ENCODE results near the gene SNUPN. TPM values are rescaled to one million over a fixed set of nuclear protein-coding genes. Genes with fewer than 3 reads are reported as not detected.
"Not testable (repeated sequence)": the region's sequence is repeated elsewhere in the genome, so short reads cannot be mapped to it uniquely, and the experiment has no call there.

The SNUPN gene
- total RNA-seq, 1 experiment from 2014 or later = 27.9 TPM

DNA sequence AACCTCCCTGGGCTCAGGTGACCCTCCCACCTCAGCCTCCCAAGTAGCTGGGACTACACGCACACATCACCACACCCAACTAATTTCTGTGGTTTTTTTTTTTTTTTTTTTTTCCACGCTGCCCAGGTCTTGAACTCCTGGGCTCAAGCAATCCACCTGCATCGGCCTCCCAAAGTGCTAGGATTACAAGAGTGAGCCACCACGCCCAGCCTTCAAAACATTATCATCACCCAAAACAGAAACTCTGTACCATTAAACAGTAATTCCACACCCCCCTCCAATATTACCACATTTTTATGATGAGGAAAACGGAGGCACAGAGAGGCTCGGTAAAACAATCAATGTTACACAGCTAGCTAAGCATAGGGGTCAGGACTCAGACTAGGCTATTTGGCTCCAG is 10.5 kb upstream of the SNUPN start (continued):
- TF ChIP-seq STAT6 (CRISPR knock-in tag; conservative IDR thresholded peaks at IDR 0.05; ENCODE audit: low read depth) (no peak), FOXP1 (CRISPR knock-in tag; IDR thresholded peaks at IDR 0.05; ENCODE audit: borderline replicate concordance) (no peak), ZNF423 (CRISPR knock-in tag; IDR thresholded peaks at IDR 0.05) (no peak), ZBTB21 (CRISPR knock-in tag; IDR thresholded peaks at IDR 0.05; ENCODE audit: borderline replicate concordance) (no peak)

- CTCF ChIA-PET = interaction anchor here (0.7 to 1.4 kb wide), 4 partner anchors 14 to 168 kb away, joined by 3 to 8 read pairs (median 3); partner anchors contain the start of gene SNX33
- DNase-seq (ENCODE audit: low spot score); H3K9me3 Mint-ChIP-seq; H3K27me3 Mint-ChIP-seq (ENCODE audit: low read depth); H3K36me3 Mint-ChIP-seq; H3K4me3 Mint-ChIP-seq; ATAC-seq: not testable (repeated sequence)
- H3K4me1 Mint-ChIP-seq = peaks cover 35% of the 10 kb centered on the region
- H3K27ac Mint-ChIP-seq = peak overlapping the region; percentile 94; the same call in 1 of the 2 replicates
- POLR2A ChIA-PET = interaction anchor here (1.0 kb wide), 1 partner anchor 8 kb away, joined by 4 read pairs; the partner anchor contains the start of gene SNUPN
Measured at GRCh38 chr15:75633922-75634321, 8.4 kb upstream of the SNUPN start.

DNA sequence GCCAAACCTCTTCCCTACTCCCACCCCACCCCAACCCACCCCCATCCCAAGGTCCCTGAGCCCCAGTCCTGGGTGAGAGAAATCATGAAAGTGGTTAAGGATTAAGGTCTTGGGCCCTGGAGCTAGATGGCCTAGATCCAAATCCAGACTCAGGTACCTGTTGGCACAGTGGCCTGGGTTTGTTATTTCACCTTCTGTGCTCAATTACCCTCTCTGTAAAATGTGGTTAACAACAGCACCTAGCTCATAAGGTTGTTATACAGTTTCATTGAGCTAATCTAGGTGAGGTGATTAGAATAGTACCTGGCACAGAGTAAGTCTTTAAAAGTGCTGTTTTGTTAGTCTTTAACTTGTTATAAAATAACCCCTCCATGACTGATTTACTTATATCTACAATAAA is 6.4 kb upstream of the SNUPN start:
- Mint-ChIP-seq H3K9me3 (no peaks in the 10 kb centered on the region), H3K27ac (no peak overlapping the region), H3K4me3 (no peak overlapping the region), H3K36me3 (no peaks in the 10 kb centered on the region), H3K27me3 (ENCODE audit: low read depth) (no peaks in the 10 kb centered on the region), H3K4me1 (peaks cover 20% of the 10 kb centered on the region)
- DNase-seq (ENCODE audit: low spot score) (no peak), ATAC-seq (no peak)
- ChIA-PET CTCF (no interaction called here), POLR2A (no interaction called here)
- TF ChIP-seq, protein P1, sequence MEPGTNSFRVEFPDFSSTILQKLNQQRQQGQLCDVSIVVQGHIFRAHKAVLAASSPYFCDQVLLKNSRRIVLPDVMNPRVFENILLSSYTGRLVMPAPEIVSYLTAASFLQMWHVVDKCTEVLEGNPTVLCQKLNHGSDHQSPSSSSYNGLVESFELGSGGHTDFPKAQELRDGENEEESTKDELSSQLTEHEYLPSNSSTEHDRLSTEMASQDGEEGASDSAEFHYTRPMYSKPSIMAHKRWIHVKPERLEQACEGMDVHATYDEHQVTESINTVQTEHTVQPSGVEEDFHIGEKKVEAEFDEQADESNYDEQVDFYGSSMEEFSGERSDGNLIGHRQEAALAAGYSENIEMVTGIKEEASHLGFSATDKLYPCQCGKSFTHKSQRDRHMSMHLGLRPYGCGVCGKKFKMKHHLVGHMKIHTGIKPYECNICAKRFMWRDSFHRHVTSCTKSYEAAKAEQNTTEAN (CRISPR knock-in tag; IDR thresholded peaks at IDR 0.05) = no peak
- TF ChIP-seq TEAD1 (CRISPR knock-in tag; IDR thresholded peaks at IDR 0.05) (no peak), IRF2 (CRISPR knock-in tag; IDR thresholded peaks at IDR 0.05; ENCODE audit: borderline replicate concordance, low read depth) (no peak), ZNF281 (CRISPR knock-in tag; IDR thresholded peaks at IDR 0.05) (no peak), KAT7 (CRISPR knock-in tag; IDR thresholded peaks at IDR 0.05; ENCODE audit: borderline replicate concordance) (no peak), ATF1 (CRISPR knock-in tag; IDR thresholded peaks at IDR 0.05) (no peak), SMAD3 (CRISPR knock-in tag; IDR thresholded peaks at IDR 0.05; ENCODE audit: borderline replicate concordance) (no peak), CTCF (IDR thresholded peaks at IDR 0.05) (no peak), MLX (CRISPR knock-in tag; IDR thresholded peaks at IDR 0.05) (no peak), FOXP1 (CRISPR knock-in tag; IDR thresholded peaks at IDR 0.05; ENCODE audit: borderline replicate concordance) (no peak), ETV6 (CRISPR knock-in tag; IDR thresholded peaks at IDR 0.05) (no peak), PRRX2 (CRISPR knock-in tag; IDR thresholded peaks at IDR 0.05) (no peak), TCF7 (CRISPR knock-in tag; IDR thresholded peaks at IDR 0.05; ENCODE audit: low read depth) (no peak), ZMAT4 (CRISPR knock-in tag; IDR thresholded peaks at IDR 0.05) (no peak), TP53 (CRISPR knock-in tag; IDR thresholded peaks at IDR 0.05) (no peak), ZNF423 (CRISPR knock-in tag; IDR thresholded peaks at IDR 0.05) (no peak)
- TF ChIP-seq, protein P2, sequence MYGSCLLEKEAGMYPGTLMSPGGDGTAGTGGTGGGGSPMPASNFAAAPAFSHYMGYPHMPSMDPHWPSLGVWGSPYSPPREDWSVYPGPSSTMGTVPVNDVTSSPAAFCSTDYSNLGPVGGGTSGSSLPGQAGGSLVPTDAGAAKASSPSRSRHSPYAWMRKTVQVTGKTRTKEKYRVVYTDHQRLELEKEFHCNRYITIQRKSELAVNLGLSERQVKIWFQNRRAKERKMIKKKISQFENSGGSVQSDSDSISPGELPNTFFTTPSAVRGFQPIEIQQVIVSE (CRISPR knock-in tag; IDR thresholded peaks at IDR 0.05; ENCODE audit: borderline replicate concordance) = no peak
- TF ChIP-seq, protein P3, sequence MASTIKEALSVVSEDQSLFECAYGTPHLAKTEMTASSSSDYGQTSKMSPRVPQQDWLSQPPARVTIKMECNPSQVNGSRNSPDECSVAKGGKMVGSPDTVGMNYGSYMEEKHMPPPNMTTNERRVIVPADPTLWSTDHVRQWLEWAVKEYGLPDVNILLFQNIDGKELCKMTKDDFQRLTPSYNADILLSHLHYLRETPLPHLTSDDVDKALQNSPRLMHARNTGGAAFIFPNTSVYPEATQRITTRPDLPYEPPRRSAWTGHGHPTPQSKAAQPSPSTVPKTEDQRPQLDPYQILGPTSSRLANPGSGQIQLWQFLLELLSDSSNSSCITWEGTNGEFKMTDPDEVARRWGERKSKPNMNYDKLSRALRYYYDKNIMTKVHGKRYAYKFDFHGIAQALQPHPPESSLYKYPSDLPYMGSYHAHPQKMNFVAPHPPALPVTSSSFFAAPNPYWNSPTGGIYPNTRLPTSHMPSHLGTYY (CRISPR knock-in tag; IDR thresholded peaks at IDR 0.05) = no peak

Measured in WTC11 (cell line).